Esophagus muscularis mucosa (tissue), 4 donors: ENCODE data around the gene CCR5. TPM values are rescaled to one million over a fixed set of nuclear protein-coding genes. Genes with fewer than 3 reads are reported as not detected.

Experiments used
- DNase-seq: peaks from one replicate; pipeline ENCODE4 v3.0.0-alpha.2; 2017; ENCODE audit errors: extremely low spot score
- H3K27ac ChIP-seq, 4 donors: fragments of 200-600 bp; sonication (generic); replicated peaks in 1 of 4; 1 replicate in 3 of 4; 2 replicates in 1 of 4; pipeline ENCODE4 v1.5.1; 2016 to 2019; ENCODE audit warnings: mild to moderate bottlenecking in 1 of 4
- H3K27me3 ChIP-seq, 4 donors: fragments of 200-600 bp; sonication (generic); one replicate each; pipeline versions ENCODE4 v1.5.1 to v1.6.0; 2016 to 2019
- H3K36me3 ChIP-seq, 4 donors: fragments of 200-600 bp; sonication (generic); one replicate each; pipeline ENCODE4 v1.5.1; 2016 to 2019
- H3K4me1 ChIP-seq, 4 donors: fragments of 200-600 bp; sonication (generic); one replicate each; pipeline ENCODE4 v1.5.1; 2016 to 2019
- H3K4me3 ChIP-seq, 4 donors: fragments of 200-600 bp; sonication (generic); 1 replicate in 2 of 4; 2 replicates in 2 of 4; pipeline ENCODE4 v1.5.1; 2016 to 2019; ENCODE audit warnings: mild to moderate bottlenecking in 4 of 4, moderate library complexity in 1 of 4
- H3K9me3 ChIP-seq, 4 donors: fragments of 200-600 bp; sonication (generic); 1 replicate in 3 of 4; 2 replicates in 1 of 4; pipeline ENCODE4 v1.5.1; 2016 to 2019
- CTCF ChIP-seq, 3 experiments: fragments of 200-600 bp in 2 of 3; fragments of 450-650 bp in 1 of 3; sonication (generic) in 2 of 3; IDR thresholded peaks; one replicate each; pipeline ENCODE4 v1.5.1; 2017 to 2019; ENCODE audit warnings: antibody characterized with exemption in 3 of 3, mild to moderate bottlenecking in 2 of 3, moderate library complexity in 1 of 3
- EP300 ChIP-seq: sonication (generic); formaldehyde crosslinking; IDR thresholded peaks from one replicate; pipeline ENCODE4 v1.6.1; 2017; ENCODE audit warnings: antibody characterized with exemption
- POLR2A ChIP-seq: fragments of 450-650 bp; IDR thresholded peaks from one replicate; pipeline ENCODE4 v1.6.1; 2017; ENCODE audit warnings: antibody characterized with exemption, moderate library complexity, mild to moderate bottlenecking, low read depth
- POLR2AphosphoS5 ChIP-seq, 2 donors: sonication (generic); formaldehyde crosslinking; IDR thresholded peaks; one replicate each; pipeline ENCODE4 v1.6.1; 2017; ENCODE audit warnings: antibody characterized with exemption in 2 of 2
- WGBS: methylation state at CpG from one replicate; pipeline ENCODE4 v1.1.5; 2018; 5-methylcytosine and 5-hydroxymethylcytosine counted together
- intact Hi-C: fragments of 100-400 bp; cut with DNase I; formaldehyde crosslinking; loops from one replicate; pipeline ENCODE4 v1.15.1; 2023
- total RNA-seq, 4 donors: library from RNA; depleted of rRNA; stranded (reverse); fragments of >200 nt; gene quantifications; one replicate each; pipeline versions ENCODE4 v1.1.0 to v1.2.1, GENCODE V29; 2016

Gene CCR5
- total RNA-seq, 4 donors from 2014 or later: 0.39 to 3.0 (median 0.44) TPM

GRCh38 chr3:46417841-46418611 is 47.3 kb downstream of the CCR5 start:
- Histone ChIP-seq H3K4me3 (no peak overlapping the region), H3K9me3 (no peaks in the 10 kb centered on the region), H3K27me3 (no peaks in the 10 kb centered on the region), H3K4me1 (peaks cover 0 to 7% (median 5%) of the 10 kb centered on the region in 4 donors), H3K27ac (no peak overlapping the region), H3K36me3 (no peaks in the 10 kb centered on the region)
- intact Hi-C loops: no loop called here
- DNase-seq: no peak
- WGBS: 83% methylated on average over 7 of the region's 9 CpGs
- TF ChIP-seq POLR2AphosphoS5 (IDR thresholded peaks at IDR 0.05) (no peak), CTCF (IDR thresholded peaks at IDR 0.05) (no peak), POLR2A (no peak), EP300 (no peak)

GRCh38 chr3:46419816-46420215 is 49.1 kb downstream of the CCR5 start:
- TF ChIP-seq POLR2AphosphoS5 (IDR thresholded peaks at IDR 0.05) (no peak), EP300 (no peak), POLR2A (no peak), CTCF (IDR thresholded peaks at IDR 0.05) (no peak)
- intact Hi-C loops: no loop called here
- H3K4me1 ChIP-seq: peaks cover 0 to 4% (median 0%) of the 10 kb centered on the region in 4 donors

GRCh38 chr3:46420931-46421330 is 50.2 kb downstream of the CCR5 start:
- intact Hi-C loops: no loop called here
- no peak overlapping the region for H3K27ac ChIP-seq
- WGBS: 86% methylated on average over 2 of the region's 2 CpGs
- TF ChIP-seq POLR2AphosphoS5 (IDR thresholded peaks at IDR 0.05): no peak
- TF ChIP-seq CTCF (IDR thresholded peaks at IDR 0.05): no peak
- TF ChIP-seq EP300: no peak
- no peak for TF ChIP-seq POLR2A
- no peaks in the 10 kb centered on the region for H3K9me3 ChIP-seq
- peaks cover 0 to 4% (median 0%) of the 10 kb centered on the region in 4 donors for H3K4me1 ChIP-seq
- no peaks in the 10 kb centered on the region for H3K36me3 ChIP-seq
- no peak overlapping the region for H3K4me3 ChIP-seq
- no peaks in the 10 kb centered on the region for H3K27me3 ChIP-seq
- DNase-seq: no peak

More at GRCh38 chr3:46419816-46420215, 49.1 kb downstream of the CCR5 start:
- H3K27me3 ChIP-seq: no peaks in the 10 kb centered on the region
- no peak overlapping the region for H3K4me3 ChIP-seq
- 91% methylated on average over 3 of the region's 4 CpGs for WGBS
- no peak overlapping the region for H3K27ac ChIP-seq
- no peaks in the 10 kb centered on the region for H3K36me3 ChIP-seq
- no peak for DNase-seq
- no peaks in the 10 kb centered on the region for H3K9me3 ChIP-seq

GRCh38 chr3:46422617-46423016 is 51.9 kb downstream of the CCR5 start:
- H3K27ac ChIP-seq: no peak overlapping the region
- H3K4me3 ChIP-seq: no peak overlapping the region
- WGBS: 88% methylated on average over 6 of the region's 6 CpGs
- no peak for DNase-seq
- no peaks in the 10 kb centered on the region for H3K27me3 ChIP-seq
- H3K4me1 ChIP-seq: no peaks in the 10 kb centered on the region
- H3K36me3 ChIP-seq: no peaks in the 10 kb centered on the region
- TF ChIP-seq EP300: no peak
- no peak for TF ChIP-seq POLR2A
- TF ChIP-seq POLR2AphosphoS5 (IDR thresholded peaks at IDR 0.05): no peak
- TF ChIP-seq CTCF (IDR thresholded peaks at IDR 0.05): no peak
- H3K9me3 ChIP-seq: no peaks in the 10 kb centered on the region
- intact Hi-C loops: no loop called here

GRCh38 chr3:46423588-46423987 is 52.8 kb downstream of the CCR5 start:
- Histone ChIP-seq H3K9me3 (no peaks in the 10 kb centered on the region), H3K27ac (no peak overlapping the region), H3K4me3 (no peak overlapping the region), H3K4me1 (no peaks in the 10 kb centered on the region), H3K36me3 (no peaks in the 10 kb centered on the region), H3K27me3 (no peaks in the 10 kb centered on the region)
- DNase-seq: no peak
- TF ChIP-seq EP300 (no peak), POLR2A (no peak), CTCF (IDR thresholded peaks at IDR 0.05) (no peak)
- intact Hi-C loops: no loop called here
- 82% methylated on average over 5 of the region's 5 CpGs for WGBS
